Retinal pigment epithelial cell (primary cell): ENCODE data around the gene AMH.

Experiments used
- DNase-seq: peaks from one replicate; pipeline ENCODE4 v3.0.0-alpha.2; 2010; ENCODE audit warnings: low read depth
- H3K4me3 ChIP-seq: 2 replicates; pipeline ENCODE4 v1.5.1; 2011; ENCODE audit warnings: mild to moderate bottlenecking, low read length, control low read depth, moderate library complexity
- TF ChIP-seq, protein P1 (sequence below): conservative IDR thresholded peaks from 2 replicates; pipeline ENCODE4 v1.5.1; 2011; ENCODE audit warnings: low read depth, low read length, control low read depth, inconsistent platforms

AMH gene

DNA sequence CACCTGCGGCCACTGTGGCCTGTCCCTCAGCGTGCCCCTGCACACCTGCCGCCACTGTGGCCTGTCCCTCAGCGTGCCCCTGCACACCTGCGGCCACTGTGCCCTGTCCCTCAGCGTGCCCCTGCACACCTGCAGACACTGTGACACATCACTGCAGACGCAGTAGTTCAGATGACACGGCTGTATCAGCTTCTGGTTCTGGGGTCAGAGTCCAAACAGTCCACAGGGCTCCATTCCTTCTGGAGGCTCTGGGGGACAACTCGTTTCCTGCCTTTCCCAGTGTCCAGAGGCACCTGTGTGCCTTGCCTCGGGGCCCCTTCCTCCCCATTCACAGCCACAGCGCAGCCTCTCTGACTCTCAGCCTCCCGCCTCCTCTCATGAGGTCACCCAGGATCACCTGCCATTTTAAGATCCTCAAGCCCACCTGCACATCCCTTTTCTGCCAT is 7.0 kb upstream of the AMH start:
- no peak for DNase-seq
- TF ChIP-seq, protein P1, sequence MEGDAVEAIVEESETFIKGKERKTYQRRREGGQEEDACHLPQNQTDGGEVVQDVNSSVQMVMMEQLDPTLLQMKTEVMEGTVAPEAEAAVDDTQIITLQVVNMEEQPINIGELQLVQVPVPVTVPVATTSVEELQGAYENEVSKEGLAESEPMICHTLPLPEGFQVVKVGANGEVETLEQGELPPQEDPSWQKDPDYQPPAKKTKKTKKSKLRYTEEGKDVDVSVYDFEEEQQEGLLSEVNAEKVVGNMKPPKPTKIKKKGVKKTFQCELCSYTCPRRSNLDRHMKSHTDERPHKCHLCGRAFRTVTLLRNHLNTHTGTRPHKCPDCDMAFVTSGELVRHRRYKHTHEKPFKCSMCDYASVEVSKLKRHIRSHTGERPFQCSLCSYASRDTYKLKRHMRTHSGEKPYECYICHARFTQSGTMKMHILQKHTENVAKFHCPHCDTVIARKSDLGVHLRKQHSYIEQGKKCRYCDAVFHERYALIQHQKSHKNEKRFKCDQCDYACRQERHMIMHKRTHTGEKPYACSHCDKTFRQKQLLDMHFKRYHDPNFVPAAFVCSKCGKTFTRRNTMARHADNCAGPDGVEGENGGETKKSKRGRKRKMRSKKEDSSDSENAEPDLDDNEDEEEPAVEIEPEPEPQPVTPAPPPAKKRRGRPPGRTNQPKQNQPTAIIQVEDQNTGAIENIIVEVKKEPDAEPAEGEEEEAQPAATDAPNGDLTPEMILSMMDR: no peak
- no peak overlapping the region for H3K4me3 ChIP-seq

DNA sequence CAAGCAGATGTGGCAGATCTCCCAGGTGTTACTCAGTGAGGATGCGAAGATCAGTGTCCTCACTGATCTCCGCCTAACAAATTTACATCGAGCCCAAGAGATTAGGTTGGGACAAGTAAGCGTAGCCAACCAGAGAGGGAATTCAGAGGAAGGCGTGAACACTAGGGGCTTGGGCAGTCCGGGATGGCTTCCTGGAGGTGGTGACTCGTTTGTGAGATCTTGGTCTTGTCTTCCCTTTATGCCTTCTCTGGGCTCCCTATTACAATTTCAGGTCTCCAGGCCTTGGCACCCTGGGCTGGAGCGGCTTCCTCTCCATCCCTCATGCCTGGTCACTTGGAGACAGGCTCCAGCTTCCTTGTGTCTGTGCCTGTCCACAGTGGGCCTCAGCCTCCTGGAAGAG is 6.3 kb upstream of the AMH start:
- TF ChIP-seq, protein P1: no peak

DNA sequence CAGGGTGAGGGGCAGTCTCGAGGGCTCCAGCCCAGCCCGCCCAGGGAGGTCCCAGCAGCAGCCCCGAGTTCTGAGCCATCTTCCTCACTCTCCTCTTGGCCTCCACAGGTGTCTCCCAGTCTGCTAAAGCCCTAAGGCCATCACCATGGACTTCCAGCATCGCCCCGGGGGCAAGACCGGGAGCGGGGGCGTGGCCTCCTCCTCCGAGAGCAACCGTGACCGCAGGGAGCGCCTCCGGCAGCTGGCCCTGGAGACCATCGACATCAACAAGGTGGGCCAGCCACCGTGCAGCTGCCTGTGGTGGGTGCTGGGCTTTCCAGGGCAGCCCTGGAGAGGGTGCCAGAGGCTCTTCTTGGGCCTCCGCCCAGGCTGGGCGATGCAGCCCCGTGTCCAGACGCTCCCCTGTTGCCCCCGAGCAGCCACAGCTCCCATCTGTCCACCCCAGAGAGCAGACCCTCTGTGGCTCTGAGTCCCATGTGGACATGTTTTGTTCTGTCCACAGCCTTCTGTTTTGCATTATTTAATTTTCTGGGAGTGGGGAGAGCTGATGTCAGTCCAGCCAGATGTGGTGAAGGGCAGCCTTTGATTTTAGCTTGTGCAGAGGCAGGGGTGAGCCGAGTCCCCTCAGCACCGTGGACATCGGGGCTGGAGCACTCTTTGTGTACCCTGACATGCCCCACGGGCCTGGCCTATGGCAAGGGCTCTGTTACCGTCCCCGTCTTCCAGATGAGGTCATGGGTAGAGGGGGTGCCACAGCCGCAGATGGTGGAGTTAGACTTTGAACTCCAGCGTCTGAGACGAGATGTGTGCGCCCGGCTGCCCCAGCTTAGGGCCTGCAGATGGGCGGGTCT is 5.6 kb upstream of the AMH start:
- H3K4me3 ChIP-seq: no peak overlapping the region
- no peak for DNase-seq
- TF ChIP-seq, protein P1: no peak

More for the DNA sequence above, 6.3 kb upstream of the AMH start:
- DNase-seq: no peak
- no peak overlapping the region for H3K4me3 ChIP-seq

DNA sequence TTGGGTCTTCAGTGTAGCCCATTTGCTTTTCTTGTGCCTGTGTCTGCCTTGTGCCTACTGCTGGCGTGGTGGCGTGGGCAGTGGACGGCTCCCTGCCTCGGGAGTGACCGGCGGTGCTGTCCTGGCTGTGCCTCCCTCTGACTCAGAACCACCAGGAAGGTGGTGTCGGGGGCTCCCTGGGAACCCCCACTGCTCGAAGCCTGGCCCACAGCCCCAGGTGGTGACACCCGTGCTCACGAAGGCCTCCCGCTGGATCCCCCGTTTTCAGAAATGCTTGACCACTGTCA is 5.1 kb upstream of the AMH start:
- DNase-seq: no peak
- TF ChIP-seq, protein P1: no peak
- no peak overlapping the region for H3K4me3 ChIP-seq

DNA sequence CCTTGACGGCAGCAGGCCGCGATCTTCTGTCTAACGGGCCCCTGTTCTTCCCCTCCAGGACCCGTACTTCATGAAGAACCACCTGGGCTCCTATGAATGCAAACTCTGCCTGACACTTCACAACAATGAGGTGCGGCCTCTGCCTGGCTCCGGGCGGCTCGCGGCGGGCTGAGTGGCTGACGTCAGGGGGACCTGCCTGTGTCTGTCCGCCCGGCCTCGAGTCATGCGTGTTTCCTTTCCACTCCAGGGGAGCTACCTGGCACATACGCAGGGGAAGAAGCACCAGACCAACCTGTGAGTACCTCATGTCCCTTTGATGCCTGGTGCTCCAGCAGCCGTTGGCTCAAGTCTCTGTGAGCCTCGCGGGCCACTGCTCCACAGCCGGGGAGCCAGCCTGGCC is 4.6 kb upstream of the AMH start:
- no peak for DNase-seq
- TF ChIP-seq, protein P1: no peak
- H3K4me3 ChIP-seq: no peak overlapping the region

DNA sequence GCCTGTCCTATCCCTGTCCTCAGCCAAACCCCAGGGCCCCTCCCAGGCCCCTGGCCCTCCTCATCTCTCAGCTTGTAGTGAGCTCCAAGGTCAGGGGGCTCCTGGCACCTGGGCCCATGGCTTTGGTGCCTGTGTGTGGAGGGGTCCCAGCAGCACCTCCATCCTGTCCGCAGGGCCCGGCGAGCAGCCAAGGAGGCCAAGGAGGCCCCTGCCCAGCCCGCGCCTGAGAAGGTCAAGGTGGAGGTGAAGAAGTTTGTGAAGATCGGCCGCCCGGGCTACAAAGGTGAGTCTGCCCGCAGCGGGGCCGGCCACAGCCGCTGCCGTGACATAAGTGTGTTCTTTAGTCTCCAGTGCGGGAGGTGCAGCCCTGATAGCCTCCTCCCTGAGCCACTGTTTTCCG is 3.9 kb upstream of the AMH start:
- DNase-seq: no peak
- H3K4me3 ChIP-seq: no peak overlapping the region
- TF ChIP-seq, protein P1: no peak

DNA sequence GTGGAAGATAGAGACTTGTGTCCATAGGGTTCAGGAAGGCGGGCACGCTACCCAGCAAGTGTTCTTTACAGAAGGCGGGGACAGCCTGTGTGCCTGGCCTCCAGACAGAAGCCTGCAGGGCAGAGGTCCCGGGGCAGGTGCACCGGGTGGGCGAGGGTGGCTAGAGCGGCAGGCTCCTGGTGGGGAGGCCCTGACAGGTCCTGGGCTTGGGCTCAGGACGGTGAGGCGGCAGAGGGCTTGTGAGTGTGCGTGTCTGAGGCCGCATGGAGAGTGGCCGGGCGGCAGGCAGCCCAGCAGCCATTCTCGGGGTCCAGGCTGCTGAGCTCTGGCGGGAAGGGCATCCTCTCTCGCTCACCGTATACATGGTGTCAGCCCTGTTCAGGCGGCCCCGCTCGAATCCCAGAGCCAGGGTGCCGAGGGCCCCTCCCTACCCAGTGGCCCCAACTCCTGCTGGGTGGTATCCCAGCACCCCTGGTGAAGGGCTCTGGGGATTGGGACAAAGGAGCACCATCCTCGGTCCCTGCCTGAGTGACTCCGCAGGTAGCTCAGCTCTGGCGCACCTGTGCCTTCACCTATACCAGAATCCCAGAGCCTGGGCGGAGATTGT is 3.0 kb upstream of the AMH start:
- no peak for DNase-seq
- no peak overlapping the region for H3K4me3 ChIP-seq
- TF ChIP-seq, protein P1: no peak
